ENCODE measurements around the gene LDHD. TPM values are rescaled to one million over a fixed set of nuclear protein-coding genes. Genes with fewer than 3 reads are reported as not detected.
"Not testable (repeated sequence)": the region's sequence is repeated elsewhere in the genome, so short reads cannot be mapped to it uniquely, and the experiment has no call there.

The LDHD gene
- total RNA-seq, 2 experiments from 2014 or later: not detected

DNA sequence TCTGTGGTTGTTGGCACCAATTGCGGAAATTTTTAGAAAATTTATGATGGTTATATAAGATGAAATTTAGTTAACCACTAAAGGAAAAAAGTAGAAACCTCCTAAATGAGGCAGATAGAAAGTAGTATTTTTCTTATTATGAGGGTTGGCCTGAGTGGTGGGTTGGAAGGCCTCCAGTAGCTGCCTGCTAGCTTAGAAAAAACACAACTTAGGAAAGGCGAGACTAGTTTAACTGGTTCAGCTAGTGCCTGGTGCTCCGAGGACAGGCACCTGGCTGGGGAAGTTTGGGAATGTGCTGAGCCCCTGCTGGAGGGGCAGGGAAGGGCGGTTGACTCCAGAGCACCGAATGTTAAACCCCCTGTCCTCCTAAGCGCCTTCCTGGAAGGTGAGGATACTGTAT is 19.9 kb downstream of the LDHD start:
- TF ChIP-seq, protein P1, sequence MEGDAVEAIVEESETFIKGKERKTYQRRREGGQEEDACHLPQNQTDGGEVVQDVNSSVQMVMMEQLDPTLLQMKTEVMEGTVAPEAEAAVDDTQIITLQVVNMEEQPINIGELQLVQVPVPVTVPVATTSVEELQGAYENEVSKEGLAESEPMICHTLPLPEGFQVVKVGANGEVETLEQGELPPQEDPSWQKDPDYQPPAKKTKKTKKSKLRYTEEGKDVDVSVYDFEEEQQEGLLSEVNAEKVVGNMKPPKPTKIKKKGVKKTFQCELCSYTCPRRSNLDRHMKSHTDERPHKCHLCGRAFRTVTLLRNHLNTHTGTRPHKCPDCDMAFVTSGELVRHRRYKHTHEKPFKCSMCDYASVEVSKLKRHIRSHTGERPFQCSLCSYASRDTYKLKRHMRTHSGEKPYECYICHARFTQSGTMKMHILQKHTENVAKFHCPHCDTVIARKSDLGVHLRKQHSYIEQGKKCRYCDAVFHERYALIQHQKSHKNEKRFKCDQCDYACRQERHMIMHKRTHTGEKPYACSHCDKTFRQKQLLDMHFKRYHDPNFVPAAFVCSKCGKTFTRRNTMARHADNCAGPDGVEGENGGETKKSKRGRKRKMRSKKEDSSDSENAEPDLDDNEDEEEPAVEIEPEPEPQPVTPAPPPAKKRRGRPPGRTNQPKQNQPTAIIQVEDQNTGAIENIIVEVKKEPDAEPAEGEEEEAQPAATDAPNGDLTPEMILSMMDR (IDR thresholded peaks at IDR 0.05): no peak
- Mint-ChIP-seq H3K4me3 (no peak overlapping the region), H3K36me3 (ENCODE audit: low read depth) (no peaks in the 10 kb centered on the region), H3K27me3 (no peaks in the 10 kb centered on the region), H3K4me1 (ENCODE audit: low read depth) (peaks cover 52% of the 10 kb centered on the region), H3K27ac (peak overlapping the region; percentile 71), H3K9me3 (no peaks in the 10 kb centered on the region)
- intact Hi-C loops (cut with micrococcal nuclease): loop anchor here (5.0 kb wide), 1 partner anchor 39 kb away; no protein-coding TSS in a partner anchor
- POLR2A ChIA-PET: interaction anchor here (1.0 kb wide), 2 partner anchors 85 to 112 kb away, joined by 3 read pairs; no protein-coding TSS in a partner anchor
- CTCF ChIA-PET: interaction anchor here (7.6 kb wide), 1 partner anchor 15 kb away, joined by 50 read pairs; no protein-coding TSS in a partner anchor
- ATAC-seq (no peak), DNase-seq (no peak)

DNA sequence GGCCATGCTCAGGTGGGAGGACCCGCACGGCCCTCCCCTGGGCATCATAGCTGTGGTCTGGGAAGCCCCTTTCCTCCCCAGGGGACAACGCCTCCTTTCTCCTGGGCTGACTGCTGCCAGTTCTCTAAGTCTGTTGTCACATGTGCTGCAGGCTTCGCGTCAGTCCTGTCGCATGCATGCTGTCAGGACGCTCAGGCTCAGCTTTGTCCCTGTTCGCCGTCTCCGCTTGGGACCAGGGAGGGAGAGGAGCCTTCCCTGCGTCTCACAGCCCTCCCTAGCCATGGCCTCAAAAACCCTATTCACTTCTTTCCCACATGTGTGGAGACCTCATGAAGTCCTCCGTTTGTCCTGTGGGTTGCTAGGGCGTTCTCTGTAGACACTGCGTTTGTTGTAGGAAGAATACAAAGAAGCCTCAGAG is 21.4 kb downstream of the LDHD start:
- Mint-ChIP-seq H3K36me3 (ENCODE audit: low read depth) (no peaks in the 10 kb centered on the region), H3K4me3 (no peak overlapping the region), H3K4me1 (ENCODE audit: low read depth) (peaks cover 46% of the 10 kb centered on the region), H3K27me3 (no peaks in the 10 kb centered on the region), H3K27ac (no peak overlapping the region), H3K9me3 (no peaks in the 10 kb centered on the region)
- ChIA-PET CTCF (no interaction called here), POLR2A (no interaction called here)
- DNase-seq (no peak), ATAC-seq (no peak)
- TF ChIP-seq, protein P1 (IDR thresholded peaks at IDR 0.05): no peak
- intact Hi-C loops (cut with micrococcal nuclease): loop anchor here (5.0 kb wide), 1 partner anchor 38 kb away; no protein-coding TSS in a partner anchor

DNA sequence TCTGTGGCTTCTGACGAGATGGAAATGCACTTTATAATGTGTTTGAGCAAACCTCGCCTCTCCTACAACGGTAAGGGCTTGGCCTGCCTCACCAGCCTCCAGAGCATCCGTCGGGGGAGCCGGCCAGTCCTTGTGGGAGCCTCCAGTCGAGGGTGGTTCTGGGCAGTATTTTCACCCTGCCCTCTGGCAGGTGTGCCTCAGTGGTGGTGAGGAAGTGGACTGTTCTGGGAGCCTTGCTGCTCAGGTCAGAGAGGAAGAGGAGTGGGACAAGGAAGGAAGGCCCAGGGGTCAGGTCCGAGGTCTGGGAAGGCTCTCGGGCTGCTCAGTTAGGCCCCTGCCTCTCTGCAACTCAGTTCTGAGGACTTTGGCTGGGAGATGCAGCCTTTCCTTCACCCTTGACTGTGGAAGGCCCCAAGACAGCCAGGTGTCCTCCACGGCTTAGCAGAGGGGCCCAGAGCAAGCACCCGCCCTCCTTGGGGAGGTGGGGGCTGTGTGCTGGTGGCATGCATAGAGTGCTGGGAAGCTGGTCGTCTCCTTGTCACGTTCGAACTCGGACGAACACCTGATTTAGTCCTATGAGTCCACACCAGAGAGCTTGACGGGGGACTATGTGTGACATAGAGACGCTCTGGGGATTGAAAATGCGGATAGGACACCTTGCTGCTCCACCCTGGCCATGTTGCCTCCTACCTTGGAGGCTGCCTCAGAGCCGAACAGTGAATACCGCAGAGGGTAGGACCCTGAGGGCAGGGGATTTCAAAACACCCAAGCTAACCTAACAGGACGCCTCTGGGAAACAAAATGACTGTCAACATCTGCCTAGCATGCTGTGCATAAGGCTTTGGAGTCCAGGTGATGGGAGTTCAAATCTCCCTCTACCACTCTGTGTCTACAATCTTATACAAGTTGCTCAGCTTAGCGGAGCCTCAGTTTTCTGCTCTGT is 22.7 kb downstream of the LDHD start:
- Mint-ChIP-seq H3K27me3 (no peaks in the 10 kb centered on the region), H3K4me3 (no peak overlapping the region), H3K9me3 (no peaks in the 10 kb centered on the region), H3K36me3 (ENCODE audit: low read depth) (no peaks in the 10 kb centered on the region), H3K27ac (no peak overlapping the region), H3K4me1 (ENCODE audit: low read depth) (peaks cover 36% of the 10 kb centered on the region)
- ChIA-PET CTCF (no interaction called here), POLR2A (no interaction called here)
- DNase-seq (no peak), ATAC-seq (no peak)
- intact Hi-C loops (cut with micrococcal nuclease): no loop called here
- TF ChIP-seq, protein P1 (IDR thresholded peaks at IDR 0.05): no peak

DNA sequence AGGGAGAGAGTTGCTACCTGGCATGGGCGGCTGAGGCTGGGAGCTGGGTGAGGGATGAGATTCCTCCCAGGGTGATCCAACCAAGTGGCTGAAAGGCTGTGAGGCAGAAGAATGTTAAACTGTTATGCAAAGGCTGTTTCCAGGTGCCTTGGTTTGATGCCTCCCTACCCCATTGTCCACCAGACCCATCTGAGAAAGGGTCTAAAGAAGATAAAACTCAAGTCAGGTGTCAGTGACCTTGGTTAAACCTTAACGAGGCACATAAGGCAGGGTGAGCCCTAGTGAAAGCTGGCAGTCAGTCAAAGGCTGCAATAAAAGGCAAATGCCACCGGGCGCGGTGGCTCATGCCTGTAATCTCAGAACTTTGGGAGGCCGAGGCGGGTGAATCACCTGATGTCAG is 23.8 kb downstream of the LDHD start:
- H3K36me3 Mint-ChIP-seq (ENCODE audit: low read depth): no peaks in the 10 kb centered on the region
- no peak overlapping the region for H3K4me3 Mint-ChIP-seq
- peaks cover 25% of the 10 kb centered on the region for H3K4me1 Mint-ChIP-seq (ENCODE audit: low read depth)
- POLR2A ChIA-PET: no interaction called here
- CTCF ChIA-PET: no interaction called here
- DNase-seq: no peak
- H3K27ac Mint-ChIP-seq: no peak overlapping the region
- intact Hi-C loops (cut with micrococcal nuclease): no loop called here
- H3K27me3 Mint-ChIP-seq: no peaks in the 10 kb centered on the region
- TF ChIP-seq, protein P1 (IDR thresholded peaks at IDR 0.05): no peak
- no peak for ATAC-seq
- no peaks in the 10 kb centered on the region for H3K9me3 Mint-ChIP-seq

DNA sequence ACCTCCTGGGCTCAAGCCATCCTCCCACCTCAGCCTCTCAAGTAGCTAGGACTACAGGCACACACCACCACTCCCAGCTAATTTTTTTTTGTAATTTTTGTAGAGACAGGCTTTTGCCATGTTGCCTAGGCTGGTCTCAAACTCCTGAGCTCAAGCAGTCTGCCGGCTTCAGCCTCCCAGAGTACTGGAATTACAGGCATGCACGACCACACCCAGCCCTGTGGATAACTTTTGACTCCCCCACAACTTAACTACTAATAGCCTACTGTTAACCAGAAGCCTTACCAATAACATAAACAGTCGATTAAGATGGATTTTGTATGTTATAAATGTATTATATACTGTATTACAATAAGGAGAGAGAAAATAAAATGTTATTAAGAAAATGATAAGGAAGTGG is 25.0 kb downstream of the LDHD start:
- POLR2A ChIA-PET; DNase-seq; intact Hi-C loops (cut with micrococcal nuclease); H3K27ac Mint-ChIP-seq; CTCF ChIA-PET; H3K4me3 Mint-ChIP-seq; H3K36me3 Mint-ChIP-seq (ENCODE audit: low read depth); H3K27me3 Mint-ChIP-seq; ATAC-seq; H3K9me3 Mint-ChIP-seq: not testable (repeated sequence)
- peaks cover 15% of the 10 kb centered on the region for H3K4me1 Mint-ChIP-seq (ENCODE audit: low read depth)

DNA sequence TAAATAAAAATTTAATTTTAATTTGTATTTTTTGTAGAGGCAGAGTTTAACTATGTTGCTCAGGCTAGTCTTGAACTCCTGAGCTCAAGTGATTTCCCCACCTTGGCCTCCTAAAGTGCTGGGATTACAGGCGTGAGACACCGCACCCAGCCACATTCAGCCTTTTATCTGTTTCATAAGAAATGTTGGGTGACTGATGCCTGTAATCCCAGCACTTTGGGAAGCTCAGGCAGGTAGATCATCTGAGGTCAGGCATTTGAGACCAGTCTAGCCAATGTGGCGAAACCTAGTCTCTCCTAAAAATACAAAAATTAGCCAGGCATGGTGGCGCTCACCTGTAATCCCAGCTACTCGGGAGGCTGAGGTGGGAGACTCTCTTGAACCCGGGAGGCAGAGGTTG is 25.7 kb downstream of the LDHD start:
- POLR2A ChIA-PET: interaction anchor here (2.2 kb wide), 1 partner anchor 16 kb away, joined by 9 read pairs; no protein-coding TSS in a partner anchor
- intact Hi-C loops (cut with micrococcal nuclease); H3K36me3 Mint-ChIP-seq (ENCODE audit: low read depth); H3K9me3 Mint-ChIP-seq; H3K27me3 Mint-ChIP-seq; H3K4me3 Mint-ChIP-seq; DNase-seq; H3K27ac Mint-ChIP-seq; ATAC-seq; H3K4me1 Mint-ChIP-seq (ENCODE audit: low read depth): not testable (repeated sequence)
- CTCF ChIA-PET: interaction anchor here (2.5 kb wide), 1 partner anchor 21 kb away, joined by 9 read pairs; no protein-coding TSS in a partner anchor

Measured in activated CD8-positive, alpha-beta T cell treated with anti-CD3 and anti-CD28 coated beads for 36 hours (primary cell).